Heart right ventricle (tissue), 16 donors: ENCODE measurements around the gene LRRFIP2. TPM values are rescaled to one million over a fixed set of nuclear protein-coding genes. Genes with fewer than 3 reads are reported as not detected.

Experiments used
- ATAC-seq, 8 donors: fragments of 200-7000 bp; cut with Tn5 transposase; one replicate each; pipeline ENCODE4 v1.9.1; 2020; ENCODE audit warnings: mild to moderate bottlenecking in 8 of 8, moderate library complexity in 8 of 8, moderate number of reproducible peaks in 1 of 8
- DNase-seq, 2 donors: peaks; one replicate each; pipeline ENCODE4 v3.0.0-alpha.2; 2020
- H3K27ac ChIP-seq, 10 donors: fragments of 200-600 bp; sonication (generic) in 2 of 10; one replicate each; pipeline versions ENCODE4 v1.5.0 to v1.8.0; 2020 to 2022; ENCODE audit warnings: mild to moderate bottlenecking in 3 of 10
- H3K27me3 ChIP-seq, 7 donors: fragments of 200-600 bp; one replicate each; pipeline ENCODE4 v1.8.0; 2021 to 2022; ENCODE audit warnings: mild to moderate bottlenecking in 2 of 7
- H3K36me3 ChIP-seq, 9 donors: fragments of 200-600 bp; sonication (generic) in 1 of 9; one replicate each; pipeline versions ENCODE4 v1.5.0 to v1.8.0; 2020 to 2022; ENCODE audit warnings: mild to moderate bottlenecking in 2 of 9
- H3K4me1 ChIP-seq, 9 donors: fragments of 200-600 bp; sonication (generic) in 1 of 9; one replicate each; pipeline versions ENCODE4 v1.5.0 to v1.8.0; 2020 to 2022; ENCODE audit warnings: mild to moderate bottlenecking in 4 of 9
- H3K4me3 ChIP-seq, 10 donors: fragments of 200-600 bp; sonication (generic) in 2 of 10; one replicate each; pipeline versions ENCODE4 v1.5.0 to v1.8.0; 2020 to 2022; ENCODE audit warnings: mild to moderate bottlenecking in 7 of 10, moderate library complexity in 2 of 10
- H3K9me3 ChIP-seq, 11 donors: fragments of 200-600 bp in 10 of 11; sonication (generic) in 2 of 11; one replicate each; pipeline versions ENCODE4 v1.5.0 to v1.8.0; 2013 to 2022; ENCODE audit warnings: mild to moderate bottlenecking in 2 of 11, control low read depth in 1 of 11, moderate library complexity in 1 of 11
- CTCF ChIP-seq, 9 donors: fragments of 200-600 bp; sonication (generic) in 2 of 9; IDR thresholded peaks; one replicate each; pipeline versions ENCODE4 v1.5.0 to v1.8.0; 2021 to 2022; ENCODE audit warnings: antibody characterized with exemption in 9 of 9, mild to moderate bottlenecking in 5 of 9, moderate library complexity in 1 of 9
- WGBS, 2 donors: extraction: QIAGEN DNeasy Blood & Tissue Kit; methylation state at CpG; one replicate each; pipeline ENCODE4 v1.1.7; 2013; ENCODE audit warnings: inconsistent platforms in 1 of 2; 5-methylcytosine and 5-hydroxymethylcytosine counted together
- intact Hi-C, 10 donors: fragments of 100-400 bp; cut with DNase I; formaldehyde crosslinking; loops; one replicate each; pipeline versions ENCODE4 v1.11.1 to v1.14.2; 2022
- polyA plus RNA-seq, 2 donors: library from polyadenylated mRNA; stranded (reverse); fragments of 200-250 nt; gene quantifications; one replicate each; pipeline ENCODE4 v1.2.3, GENCODE V29; 2013
- total RNA-seq, 10 donors: library from RNA; stranded (reverse); fragmentation: NEBNext Ultra II Directional in 3 of 10; extraction: Animal tissue kit (Norgen Biotek cat#: 25700) in 3 of 10; gene quantifications; one replicate each; pipeline versions ENCODE4 v1.2.1 to v1.2.4, GENCODE V29; 2021 to 2023
- donor health status: Arrhythmogenic right ventricular cardiomyopathy.
- donor health status: ischemic (EF 13 %, LVEDD 7.1; RV severe dilation, severe dysfunction).
- donor health status: healthy with polysubstance abuse.
- donor health status: DM: no; HTN: yes; CAD: no.
- donor health status: DM: no; HTN: no; CAD: no.
- donor health status: ischemic (EF 25% LVEDD 6.9; RV normal size, moderate dysfunction).
- donor health status: ischemic (EF 25% LVEDD 5.7; RV mildly dilated, moderate dysfunction).
- donor health status: healthy.
- donor health status: DM: yes; HTN: yes; CAD: no.
- donor health status: Ischemic cardiomyopathy.
- donor health status: ischemic (EF 35%, LVEDD 5.7; RV mildly dilated, moderate dysfunction).
- donor health status: nonischemic (EF 11% LVEDD 7.7; RV severe dilation, severe dysfunction).
- donor health status: DM: yes; HTN: yes; CAD: no.
- donor health status: PGD.
- donor health status: ischemic (EF 29% LVEDD 5.4; RV normal size, mild dysfunction).
- donor health status: nonischemic (EF 23%, LVEDD 6.1; RV moderate dilation, normal function).

Gene LRRFIP2
- total and polyA plus RNA-seq, 12 donors = 63.2 to 199 (median 127) TPM

DNA sequence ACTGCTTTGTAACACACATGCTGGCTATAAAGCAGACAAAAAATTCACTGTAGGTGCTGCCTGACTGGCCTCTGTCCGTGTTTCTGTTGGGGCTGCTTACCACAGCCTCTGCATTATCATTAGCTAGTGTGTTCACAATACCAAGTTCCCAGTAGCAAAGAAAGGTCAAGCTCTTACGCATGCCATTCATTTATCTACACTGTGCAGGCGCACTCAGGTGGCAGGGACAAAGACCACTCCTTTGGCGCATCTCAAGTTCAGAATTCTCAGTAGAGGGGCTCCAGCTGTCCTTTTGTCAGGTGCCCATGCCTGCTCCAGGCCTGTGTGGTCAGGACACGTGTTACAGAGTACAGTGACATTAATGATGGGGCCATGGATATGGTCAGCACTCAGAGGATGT, 158.7 kb downstream of the LRRFIP2 start:
- WGBS, 2 donors = 42 to 61% methylated on average over 5 of the region's 5 CpGs
- Histone ChIP-seq H3K9me3 (no peaks in the 10 kb centered on the region), H3K4me3 (no peak overlapping the region), H3K36me3 (peaks cover 0 to 98% (median 42%) of the 10 kb centered on the region in 9 donors), H3K4me1 (peaks cover 0 to 44% (median 5%) of the 10 kb centered on the region in 9 donors), H3K27ac (peak overlapping the region; percentile 33 to 95 (median 80)), H3K27me3 (no peaks in the 10 kb centered on the region)
- peak; percentile 62 to 86 (median 82) for ATAC-seq
- DNase-seq = peak in 1 of 2 donors; percentile 40
- TF ChIP-seq CTCF (IDR thresholded peaks at IDR 0.05) = no peak
- intact Hi-C loops = loop anchor here in 3 of 10 donors (2.0 to 5.0 kb wide), 2 partner anchors 23 to 37 kb away; partner anchors contain the start of genes EPM2AIP1 (in 1 of the 3) and MLH1 (in 1 of the 3)

- Histone ChIP-seq H3K9me3 (no peaks in the 10 kb centered on the region), H3K4me1 (peaks cover 0 to 44% (median 5%) of the 10 kb centered on the region in 9 donors), H3K36me3 (peaks cover 0 to 98% (median 32%) of the 10 kb centered on the region in 9 donors), H3K4me3 (no peak overlapping the region), H3K27ac (peak overlapping the region; percentile 42 to 95 (median 80)), H3K27me3 (no peaks in the 10 kb centered on the region)
- TF ChIP-seq CTCF (IDR thresholded peaks at IDR 0.05) = no peak
- intact Hi-C loops = loop anchor here in 3 of 10 donors (2.0 to 5.0 kb wide), 2 partner anchors 22 to 38 kb away; partner anchors contain the start of genes EPM2AIP1 (in 1 of the 3) and MLH1 (in 1 of the 3)
- WGBS, 2 donors = 49 to 67% methylated on average over 2 of the region's 2 CpGs
- DNase-seq (peak; percentile 71 to 81), ATAC-seq (peak; percentile 62 to 84 (median 80))
These were observed 159.8 kb downstream of the LRRFIP2 start for GRCh38 chr3:37014620-37015019.

Other genes with a start within 250 kb of the LRRFIP2 start
- gene TRANK1, start 229.5 kb downstream of the LRRFIP2 start, total RNA-seq = 10 to 100 TPM in 1 of 10 donors, 1 to 10 TPM in 9; 2.5 to 20.8 (median 5.3) TPM
- 1 to 10 TPM; 1.3 to 3.6 TPM for gene TRANK1, start 229.5 kb downstream of the LRRFIP2 start, polyA plus RNA-seq
- gene EPM2AIP1, start 181.5 kb downstream of the LRRFIP2 start, total RNA-seq = 10 to 100 TPM; 21.0 to 36.3 (median 28.3) TPM
- gene EPM2AIP1, start 181.5 kb downstream of the LRRFIP2 start, polyA plus RNA-seq = 10 to 100 TPM in 1 of 2 donors, 1 to 10 TPM in 1; 6.1 to 13.6 TPM
- 10 to 100 TPM; 48.8 to 61.7 (median 52.5) TPM for gene MLH1, start 181.1 kb downstream of the LRRFIP2 start, total RNA-seq
- 10 to 100 TPM; 26.0 to 29.5 TPM for gene MLH1, start 181.1 kb downstream of the LRRFIP2 start, polyA plus RNA-seq
- gene GOLGA4, start 68.7 kb upstream of the LRRFIP2 start, total RNA-seq = 100 to 1,000 TPM; 132 to 214 (median 187) TPM
- 10 to 100 TPM; 36.7 to 74.0 TPM for gene GOLGA4, start 68.7 kb upstream of the LRRFIP2 start, polyA plus RNA-seq